GM12878 (cell line): ENCODE results near the gene MTFR1L.

Experiments
- NFIC ChIP-seq: IDR thresholded peaks from 2 replicates; pipeline ENCODE4 v1.6.1; 2012; ENCODE audit warnings: low read depth, mild to moderate bottlenecking, inconsistent platforms, low read length, moderate library complexity
- YY1 ChIP-seq: IDR thresholded peaks from 2 replicates; pipeline ENCODE4 v1.6.1; 2011; ENCODE audit warnings: low read depth, mild to moderate bottlenecking, low read length

DNA sequence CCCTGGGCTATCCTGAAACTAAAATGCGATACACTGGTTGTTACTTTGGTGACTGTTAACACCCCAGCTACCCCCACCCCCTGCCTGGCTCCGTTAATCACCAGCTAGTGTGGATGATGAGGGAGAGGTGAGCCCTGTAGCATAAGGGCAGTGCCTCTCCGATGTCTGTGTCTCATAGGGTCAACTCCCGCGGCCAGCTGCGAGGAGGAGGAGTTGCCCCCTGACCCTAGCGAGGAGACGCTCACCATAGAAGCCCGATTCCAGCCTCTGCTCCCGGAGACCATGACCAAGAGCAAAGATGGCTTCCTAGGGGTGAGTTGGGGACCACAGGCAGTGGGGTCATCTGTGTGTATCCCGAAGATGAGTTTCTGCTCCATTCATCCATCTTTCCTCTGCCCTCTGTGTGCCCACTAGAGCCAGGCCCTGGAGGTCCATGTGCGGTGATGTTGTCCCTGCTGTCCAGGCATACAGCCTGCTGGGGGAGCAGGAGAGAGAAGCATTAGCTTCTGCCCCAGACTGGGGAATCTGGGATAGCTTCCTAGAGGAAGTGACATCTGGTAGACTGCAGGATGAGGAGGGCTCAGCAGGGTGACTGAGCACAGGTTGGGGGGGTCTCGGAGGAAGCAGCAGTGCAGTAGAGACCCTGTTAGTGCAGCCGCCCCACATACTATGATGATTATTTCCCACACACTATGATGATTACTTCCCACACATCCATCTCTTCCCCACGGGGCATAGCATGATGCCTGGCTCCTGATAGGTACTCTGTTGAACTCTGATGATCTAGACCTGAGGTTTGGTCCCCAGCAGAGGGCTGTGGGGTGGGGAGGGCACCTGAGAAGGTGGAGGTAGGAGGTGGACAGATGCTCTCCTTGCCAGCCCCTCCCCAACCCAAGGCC lies 14.5 kb upstream of the MTFR1L start:
- TF ChIP-seq YY1, result no peak
- no peak for TF ChIP-seq NFIC
